RPMI7951 (cell line): ENCODE measurements around the gene SEC14L3. TPM values are rescaled to one million over a fixed set of nuclear protein-coding genes. Genes with fewer than 3 reads are reported as not detected.

ENCODE experiments used
- DNase-seq: peaks from one replicate; pipeline ENCODE4 v3.0.0-alpha.2; 2012; ENCODE audit warnings: low read depth
- total RNA-seq: library from RNA; depleted of rRNA; stranded (reverse); fragments of >200 nt; shearing (Covaris generic); gene quantifications from 2 replicates; pipeline ENCODE4 v1.2.3, GENCODE V29; 2014; rRNA removed

The SEC14L3 gene
- total RNA-seq, 1 experiment from 2014 or later, result not detected

DNA sequence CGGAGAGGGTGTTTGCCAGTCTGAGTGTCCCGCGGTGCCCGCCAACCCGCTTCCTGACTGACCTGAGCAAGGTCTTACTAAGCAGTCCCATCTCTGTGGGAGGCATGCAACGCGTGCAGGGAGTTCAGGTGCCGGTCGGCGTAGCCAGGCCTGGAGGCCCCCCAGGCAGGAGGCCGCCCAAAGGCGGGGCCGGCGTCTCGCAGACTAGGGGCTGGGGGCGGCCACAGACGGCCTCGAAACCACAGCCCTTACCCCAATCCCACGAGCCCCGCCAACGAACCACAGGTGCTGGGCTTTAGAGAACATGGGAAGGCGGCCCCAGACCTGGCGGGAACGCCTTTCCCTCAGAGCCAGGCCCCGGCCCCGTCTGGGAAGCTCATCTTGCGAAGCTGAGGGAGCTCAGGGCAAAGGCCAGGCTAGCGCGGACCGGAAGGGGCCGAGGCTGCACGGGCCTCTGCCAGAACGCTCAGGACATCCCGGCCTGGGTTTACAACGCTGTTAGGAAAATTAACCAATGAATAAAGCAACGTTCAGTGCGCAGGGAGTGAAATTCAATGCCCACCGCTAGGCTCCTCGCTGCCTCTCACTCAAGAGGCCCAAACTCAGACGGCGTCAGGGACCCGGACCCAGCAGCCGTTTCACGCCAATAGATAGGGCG is 48.4 kb downstream of the SEC14L3 start:
- no peak for DNase-seq

GRCh38 chr22:30422481-30423300 is 49.1 kb downstream of the SEC14L3 start:
- DNase-seq, result peak; percentile 95

DNA sequence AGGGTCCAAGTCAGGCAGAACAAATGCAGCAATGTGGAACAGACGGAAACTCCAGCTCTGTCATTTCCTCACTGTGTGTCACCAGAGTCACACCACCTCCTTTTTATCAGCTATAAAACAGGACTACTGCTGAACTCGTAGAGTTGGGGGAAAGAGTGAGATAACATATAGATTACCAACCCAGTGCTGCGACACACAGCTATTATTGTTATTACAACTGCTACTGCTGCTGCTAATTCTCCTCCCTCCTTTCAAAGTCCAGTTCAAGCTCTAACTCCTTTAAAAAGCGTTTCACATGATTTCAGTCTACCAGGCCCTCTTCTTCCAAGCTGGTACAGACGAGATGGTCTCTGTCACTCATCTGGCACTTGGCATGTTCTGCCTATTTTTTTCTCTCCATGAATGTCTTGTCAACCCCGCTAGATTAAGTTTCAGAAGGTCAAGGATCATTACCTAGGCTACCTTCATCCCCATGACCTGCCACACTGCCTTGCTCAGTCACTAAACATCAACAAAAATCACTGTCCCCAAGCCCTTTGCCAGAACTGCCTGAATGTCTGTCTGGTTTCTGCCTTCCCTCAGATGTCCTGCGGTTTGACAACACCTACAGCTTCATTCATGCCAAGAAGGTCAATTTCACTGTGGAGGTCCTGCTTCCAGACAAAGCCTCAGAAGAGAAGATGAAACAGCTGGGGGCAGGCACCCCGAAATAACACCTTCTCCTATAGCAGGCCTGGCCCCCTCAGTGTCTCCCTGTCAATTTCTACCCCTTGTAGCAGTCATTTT is 49.9 kb downstream of the SEC14L3 start:
- DNase-seq, result no peak

DNA sequence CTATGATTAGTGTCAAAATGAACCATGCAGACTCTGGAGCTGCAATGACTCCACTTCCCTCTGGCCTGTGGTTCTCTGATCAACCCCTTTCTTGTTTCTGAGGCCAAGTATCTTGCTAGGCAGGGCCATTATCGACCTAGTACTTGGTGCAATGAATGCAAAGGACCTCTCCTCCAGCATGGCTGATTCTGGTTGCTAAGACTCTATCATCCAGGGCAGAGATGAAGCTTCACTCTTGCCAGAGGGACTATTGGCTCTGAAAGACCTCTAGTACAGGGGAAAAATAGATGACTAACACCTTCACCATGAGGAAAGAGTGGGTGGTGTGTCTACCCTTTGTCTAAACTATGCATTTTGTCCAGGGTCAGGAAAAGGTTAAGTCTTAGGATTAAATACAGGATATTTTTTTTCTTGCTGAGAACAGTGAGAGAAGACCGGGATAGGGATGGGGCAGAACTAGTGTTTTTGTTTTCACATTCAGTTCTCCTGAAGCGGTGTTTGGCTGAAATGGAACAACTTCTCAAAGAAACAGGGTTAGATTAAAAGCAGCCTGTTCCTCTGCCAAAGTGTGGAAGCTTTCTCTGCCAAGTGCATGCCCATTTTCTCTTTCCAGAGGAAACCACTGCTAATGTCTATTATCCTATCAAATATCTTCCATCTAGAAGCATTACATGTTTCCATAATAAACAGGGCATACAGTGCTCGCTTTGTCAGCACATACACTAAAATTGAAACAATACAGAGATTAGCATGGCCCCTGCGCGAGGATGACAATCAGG is 51.3 kb downstream of the SEC14L3 start:
- peak; percentile 73 for DNase-seq

- no peak for DNase-seq
Observed at GRCh38 chr22:30416837-30417236, 55.0 kb downstream of the SEC14L3 start.

GRCh38 chr22:30416403-30416802 is 55.4 kb downstream of the SEC14L3 start:
- no peak for DNase-seq

DNA sequence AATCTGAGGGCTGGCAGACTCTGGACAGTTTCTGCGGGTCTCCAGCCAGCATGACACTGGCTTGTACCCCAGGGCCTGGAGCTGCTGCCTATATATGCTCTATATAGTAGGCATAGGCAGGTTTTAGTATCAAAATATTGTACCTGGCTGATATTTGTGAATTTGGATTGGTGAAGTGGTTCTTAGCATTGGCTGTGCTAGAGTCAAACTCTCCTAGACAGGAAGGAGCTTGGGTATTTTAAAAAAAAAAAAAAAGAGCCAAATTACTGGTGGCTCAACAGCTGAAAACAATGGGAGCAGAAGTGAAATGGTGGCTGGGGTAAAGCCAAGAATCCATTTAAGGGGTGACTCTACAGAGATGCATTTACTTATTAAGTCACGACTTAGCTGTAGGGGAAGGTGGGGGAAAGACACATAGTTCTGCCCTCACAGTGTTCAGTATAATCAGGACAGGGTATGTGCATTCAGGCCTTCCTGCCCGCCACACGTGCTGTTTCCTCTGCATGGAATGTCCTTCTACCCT is 57.2 kb downstream of the SEC14L3 start:
- no peak for DNase-seq

DNA sequence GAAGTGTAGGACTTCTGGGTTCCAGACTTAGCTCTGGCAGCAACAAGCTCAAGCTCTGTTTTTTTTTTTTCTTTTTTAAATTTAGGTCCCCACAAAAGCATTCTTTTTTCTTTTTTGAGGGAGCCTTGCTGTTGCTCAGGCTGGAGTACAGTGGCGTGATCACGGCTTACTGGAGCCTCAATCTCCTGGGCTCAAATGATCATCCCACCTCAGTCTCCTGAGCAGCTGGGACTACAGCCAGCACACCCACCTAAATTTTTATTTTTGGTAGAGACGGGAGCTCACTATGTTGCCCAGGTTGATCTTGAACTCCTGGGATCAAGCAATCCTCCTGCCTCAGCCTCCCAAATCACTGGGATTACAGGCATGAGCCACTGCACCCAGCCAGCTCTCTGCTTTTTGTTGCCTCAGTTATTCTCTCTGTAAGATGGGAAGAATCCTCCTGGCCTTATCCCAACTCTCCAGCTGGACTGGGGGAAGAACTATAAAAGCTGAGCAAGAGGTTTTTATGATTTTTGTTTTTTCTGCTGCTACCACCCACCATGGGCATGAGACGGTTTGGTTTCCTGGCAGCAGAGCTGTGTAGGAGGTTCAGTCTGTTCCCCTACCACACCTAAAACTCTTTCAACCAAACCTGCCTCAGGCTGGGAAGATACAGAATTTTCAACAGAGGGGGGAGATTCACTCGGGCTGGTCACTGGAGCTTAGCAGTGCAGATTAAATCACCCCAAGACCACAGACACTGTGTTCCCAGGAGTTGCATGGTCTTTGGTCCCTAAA is 57.9 kb downstream of the SEC14L3 start:
- DNase-seq, result no peak

DNA sequence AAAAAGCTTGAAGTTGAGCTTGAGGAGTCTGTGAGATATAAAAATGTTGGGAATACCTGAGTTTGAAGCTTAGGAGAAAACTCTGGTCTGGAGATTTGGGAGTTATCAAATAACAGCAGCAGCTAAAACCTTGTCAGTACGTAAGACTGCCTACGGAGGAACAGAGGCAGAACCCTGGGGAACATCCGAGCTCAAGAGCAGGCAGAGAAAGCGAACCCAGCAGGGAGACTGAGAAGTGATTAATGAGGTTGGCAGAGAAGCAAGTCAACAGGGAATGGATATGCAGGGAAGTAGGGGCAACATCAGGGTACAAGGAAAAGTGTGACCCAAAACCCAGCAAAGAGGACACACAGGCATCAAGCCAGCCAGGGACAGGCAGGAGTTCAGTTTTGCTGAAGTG is 58.8 kb downstream of the SEC14L3 start:
- no peak for DNase-seq

DNA sequence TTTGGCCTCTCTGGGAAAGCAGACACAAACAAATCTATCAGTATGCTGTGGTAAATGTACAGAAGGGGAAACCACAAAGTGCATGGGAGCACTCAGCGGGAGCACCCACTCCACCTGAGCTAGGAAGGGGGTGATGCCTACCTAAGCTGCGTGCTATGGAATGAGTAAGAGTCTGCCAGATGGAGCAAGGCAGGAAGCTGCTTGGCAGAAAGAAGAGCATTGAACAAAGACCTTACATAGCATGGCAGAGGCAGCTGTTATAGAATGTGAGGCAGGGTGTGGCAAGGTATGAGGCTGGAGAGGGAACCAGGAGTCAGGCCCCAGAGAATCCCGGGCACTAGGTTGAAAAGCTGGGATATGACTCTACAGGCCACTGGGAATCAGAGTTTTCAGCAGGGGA is 60.0 kb downstream of the SEC14L3 start:
- no peak for DNase-seq

Other genes with a start within 250 kb of the SEC14L3 start
- gene LIF, start 225.3 kb downstream of the SEC14L3 start, total RNA-seq, result 3.1 and 4.1 TPM in 2 replicates
- gene OSM, start 205.2 kb downstream of the SEC14L3 start, total RNA-seq, result not detected in 2 replicates
- 9.6 and 16.6 TPM in 2 replicates for gene CASTOR1, start 182.5 kb downstream of the SEC14L3 start, total RNA-seq
- 18.5 and 23.2 TPM in 2 replicates for gene TBC1D10A, start 145.1 kb downstream of the SEC14L3 start, total RNA-seq
- 16.3 and 33.9 TPM in 2 replicates for gene SF3A1, start 115.1 kb downstream of the SEC14L3 start, total RNA-seq
- gene CCDC157, start 115.0 kb downstream of the SEC14L3 start, total RNA-seq, result 1.8 and 2.9 TPM in 2 replicates
- 9.8 and 10.0 TPM in 2 replicates for gene RNF215, start 84.6 kb downstream of the SEC14L3 start, total RNA-seq
- 9.7 and 15.3 TPM in 2 replicates for gene SEC14L2, start 75.0 kb downstream of the SEC14L3 start, total RNA-seq
- gene MTFP1, start 46.2 kb downstream of the SEC14L3 start, total RNA-seq, result 40.4 and 66.1 TPM in 2 replicates
- gene SEC14L4, start 33.7 kb upstream of the SEC14L3 start, total RNA-seq, result 0.29 and 0.48 TPM in 2 replicates
- gene SEC14L6, start 74.7 kb upstream of the SEC14L3 start, total RNA-seq, result not detected in 2 replicates
- not detected in 2 replicates for gene GAL3ST1, start 102.6 kb upstream of the SEC14L3 start, total RNA-seq
- gene PES1, start 119.9 kb upstream of the SEC14L3 start, total RNA-seq, result 56.8 and 64.3 TPM in 2 replicates
- gene TCN2, start 135.2 kb upstream of the SEC14L3 start, total RNA-seq, result 11.7 and 15.4 TPM in 2 replicates
- gene SLC35E4, start 163.8 kb upstream of the SEC14L3 start, total RNA-seq, result 8.2 and 12.9 TPM in 2 replicates
- 4.8 and 5.1 TPM in 2 replicates for gene DUSP18, start 195.9 kb upstream of the SEC14L3 start, total RNA-seq
- gene OSBP2, start 222.9 kb upstream of the SEC14L3 start, total RNA-seq, result 4.3 and 5.9 TPM in 2 replicates